RWPE2 (cell line): Measurements from ENCODE around the gene CCDC116.
A peak's percentile ranks its signal among the peaks of the same experiment; 100 is the strongest.

Experiments used
- ATAC-seq: fragments of 200-7000 bp; cut with Tn5 transposase; 3 replicates; pipeline ENCODE4 v1.9.1; 2021; ENCODE audit warnings: low read depth
- DNase-seq: peaks from one replicate; pipeline ENCODE4 v3.0.0-alpha.2; 2020; ENCODE audit warnings: low spot score
- H3K27ac ChIP-seq: fragments of 450-650 bp; 2 replicates; pipeline ENCODE4 v1.5.1; 2017; ENCODE audit warnings: mild to moderate bottlenecking; ENCODE audit not compliant: poor library complexity, severe bottlenecking
- H3K27me3 ChIP-seq: fragments of 250-450 bp; sonication (Bioruptor Pico); 2 replicates; pipeline ENCODE4 v1.5.1; 2021; ENCODE audit warnings: mild to moderate bottlenecking, moderate library complexity; ENCODE audit not compliant: insufficient read depth, poor library complexity, severe bottlenecking
- H3K36me3 ChIP-seq: fragments of 250-450 bp; sonication (Bioruptor Pico); 2 replicates; pipeline ENCODE4 v1.5.1; 2020; ENCODE audit warnings: low read depth, mild to moderate bottlenecking, moderate library complexity
- H3K4me1 ChIP-seq: fragments of 250-450 bp; sonication (Bioruptor Pico); 2 replicates; pipeline ENCODE4 v1.5.1; 2021; ENCODE audit warnings: mild to moderate bottlenecking, moderate library complexity; ENCODE audit not compliant: insufficient read depth, poor library complexity, severe bottlenecking
- H3K4me3 ChIP-seq: fragments of 250-450 bp; sonication (Bioruptor Pico); 2 replicates; pipeline ENCODE4 v1.5.1; 2021; ENCODE audit warnings: mild to moderate bottlenecking, moderate library complexity; ENCODE audit not compliant: severe bottlenecking
- H3K9me3 ChIP-seq: fragments of 250-450 bp; sonication (Bioruptor Pico); 2 replicates; pipeline ENCODE4 v1.5.1; 2021; ENCODE audit warnings: mild to moderate bottlenecking, moderate library complexity; ENCODE audit not compliant: severe bottlenecking
- TF ChIP-seq, protein P1 (sequence below): fragments of 450-650 bp; IDR thresholded peaks from one replicate; pipeline ENCODE4 v1.5.1; 2017; ENCODE audit warnings: mild to moderate bottlenecking, moderate library complexity; ENCODE audit not compliant: poor library complexity, severe bottlenecking

Gene CCDC116

DNA sequence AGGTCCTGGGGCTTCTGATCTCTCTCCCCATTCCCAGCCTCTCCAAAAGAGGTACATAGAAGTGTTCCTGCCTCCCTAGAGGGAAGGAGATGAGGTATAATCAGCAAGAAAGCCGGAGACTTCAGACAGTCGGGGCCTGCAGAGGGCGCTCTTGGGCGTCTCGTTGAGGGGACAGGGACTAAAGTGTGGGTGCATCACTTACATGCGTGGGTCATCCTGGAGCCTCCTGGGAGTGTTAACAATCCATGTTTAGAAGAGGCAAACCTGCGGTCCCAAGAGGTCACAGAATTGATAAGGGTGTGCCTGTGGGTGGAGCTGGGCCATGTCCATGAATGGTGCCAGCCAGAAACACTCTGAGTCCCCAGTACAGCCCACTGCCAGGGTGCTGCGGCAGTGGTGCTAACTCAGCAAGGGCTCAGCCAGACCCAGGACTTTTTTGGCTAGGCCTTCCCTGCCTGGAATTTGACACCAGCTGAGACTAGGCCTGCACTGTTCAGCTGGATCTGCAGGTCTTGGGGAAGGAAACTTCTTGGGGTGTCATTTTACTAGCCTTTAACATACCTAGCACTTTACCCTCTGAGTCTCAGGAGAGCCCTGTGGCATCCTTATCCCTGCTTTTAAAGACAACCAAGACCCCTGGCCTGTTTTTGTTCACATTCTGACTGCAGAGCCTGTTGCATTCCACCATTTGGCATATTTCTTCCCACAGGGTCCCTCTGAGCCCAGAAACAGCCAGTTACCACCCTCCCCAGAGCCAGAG lies 8.3 kb upstream of the CCDC116 start:
- Histone ChIP-seq H3K9me3 (peaks cover 5% of the 10 kb centered on the region), H3K27ac (peak overlapping the region; percentile 0), H3K4me3 (no peak overlapping the region), H3K4me1 (no peaks in the 10 kb centered on the region), H3K27me3 (no peaks in the 10 kb centered on the region), H3K36me3 (peaks cover 35% of the 10 kb centered on the region)
- DNase-seq (no peak), ATAC-seq (peak; percentile 22; the same call in 2 of the 3 replicates)
- TF ChIP-seq, protein P1, sequence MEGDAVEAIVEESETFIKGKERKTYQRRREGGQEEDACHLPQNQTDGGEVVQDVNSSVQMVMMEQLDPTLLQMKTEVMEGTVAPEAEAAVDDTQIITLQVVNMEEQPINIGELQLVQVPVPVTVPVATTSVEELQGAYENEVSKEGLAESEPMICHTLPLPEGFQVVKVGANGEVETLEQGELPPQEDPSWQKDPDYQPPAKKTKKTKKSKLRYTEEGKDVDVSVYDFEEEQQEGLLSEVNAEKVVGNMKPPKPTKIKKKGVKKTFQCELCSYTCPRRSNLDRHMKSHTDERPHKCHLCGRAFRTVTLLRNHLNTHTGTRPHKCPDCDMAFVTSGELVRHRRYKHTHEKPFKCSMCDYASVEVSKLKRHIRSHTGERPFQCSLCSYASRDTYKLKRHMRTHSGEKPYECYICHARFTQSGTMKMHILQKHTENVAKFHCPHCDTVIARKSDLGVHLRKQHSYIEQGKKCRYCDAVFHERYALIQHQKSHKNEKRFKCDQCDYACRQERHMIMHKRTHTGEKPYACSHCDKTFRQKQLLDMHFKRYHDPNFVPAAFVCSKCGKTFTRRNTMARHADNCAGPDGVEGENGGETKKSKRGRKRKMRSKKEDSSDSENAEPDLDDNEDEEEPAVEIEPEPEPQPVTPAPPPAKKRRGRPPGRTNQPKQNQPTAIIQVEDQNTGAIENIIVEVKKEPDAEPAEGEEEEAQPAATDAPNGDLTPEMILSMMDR = peak; percentile 47

DNA sequence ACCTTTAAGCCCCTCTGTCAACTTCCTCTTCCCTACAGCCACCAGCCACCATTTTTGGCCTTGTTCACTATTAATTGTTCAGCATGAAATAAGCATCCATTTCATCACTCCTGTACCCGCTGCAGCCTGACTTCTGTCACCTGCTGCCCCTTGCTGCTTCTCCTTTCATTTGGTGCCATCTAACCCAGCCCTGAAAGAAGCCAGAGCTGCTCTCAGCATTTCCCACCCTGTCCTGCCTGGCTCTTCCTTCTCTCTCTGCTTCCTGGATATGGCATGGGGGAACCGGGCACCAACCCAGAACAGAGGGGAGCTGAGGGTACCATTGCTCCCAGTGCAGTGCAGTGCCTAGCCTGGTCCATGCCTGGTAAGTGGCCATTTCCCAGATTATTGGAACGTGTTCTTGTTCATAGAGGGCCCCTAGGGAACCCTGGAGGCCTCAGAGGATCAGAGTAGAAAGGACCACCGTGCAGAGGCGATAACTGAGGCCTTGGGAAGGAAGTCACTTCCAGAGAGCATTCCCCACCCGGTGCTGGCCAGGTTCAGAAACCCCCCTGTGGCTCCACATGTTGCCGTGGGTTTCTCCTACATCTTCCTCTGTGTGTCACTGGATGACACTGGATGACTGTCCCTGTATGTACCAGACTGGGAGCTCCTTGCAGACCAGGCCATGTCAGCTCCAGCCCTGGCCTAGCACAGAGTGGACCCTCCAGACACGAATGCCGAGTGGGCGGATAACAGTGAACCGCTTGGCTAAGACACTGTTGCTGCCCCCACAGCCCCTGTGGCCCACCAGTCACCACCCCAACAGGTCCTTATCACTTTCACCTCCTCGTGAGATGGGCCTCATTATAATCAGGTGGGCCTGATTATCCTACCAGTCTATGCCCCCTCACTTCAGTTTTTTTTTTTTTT lies 7.4 kb upstream of the CCDC116 start:
- H3K36me3 ChIP-seq = peaks cover 35% of the 10 kb centered on the region

DNA sequence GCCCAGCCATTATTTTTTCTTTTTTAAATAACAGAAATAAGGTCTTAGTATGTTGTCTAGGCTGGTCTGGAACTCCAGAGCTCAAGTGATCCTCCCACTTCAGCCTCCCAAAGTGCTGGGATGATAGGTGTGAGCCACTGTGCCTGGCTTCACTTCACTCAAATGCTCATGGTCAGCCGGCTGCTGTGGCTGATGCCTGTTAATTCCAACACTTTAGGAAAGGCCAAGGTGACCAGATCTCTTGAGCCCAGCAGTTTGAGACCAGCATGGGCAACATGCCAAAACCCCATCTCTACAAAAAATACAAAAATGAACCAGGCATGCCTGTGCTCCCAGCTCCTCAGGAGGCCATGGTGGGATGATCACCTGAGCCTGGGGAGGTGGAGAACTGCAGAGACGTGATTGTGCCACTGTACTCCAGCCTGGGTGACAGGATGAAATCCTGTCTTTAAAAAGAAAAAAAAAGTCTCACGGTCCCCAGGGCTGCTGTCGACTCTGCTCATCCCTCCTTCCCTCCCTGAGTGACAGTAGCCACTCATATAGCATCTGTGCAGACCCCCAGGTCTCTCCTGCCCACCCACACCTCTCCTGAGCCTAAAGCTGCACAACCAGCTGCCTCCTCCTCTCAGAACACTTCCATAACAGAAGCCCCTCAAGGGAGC lies 6.4 kb upstream of the CCDC116 start:
- no peak for DNase-seq
- Histone ChIP-seq H3K4me1 (no peaks in the 10 kb centered on the region), H3K27ac (no peak overlapping the region), H3K36me3 (peaks cover 31% of the 10 kb centered on the region), H3K4me3 (no peak overlapping the region), H3K27me3 (no peaks in the 10 kb centered on the region), H3K9me3 (peaks cover 3% of the 10 kb centered on the region)
- TF ChIP-seq, protein P1 = no peak
- no peak for ATAC-seq

More for the DNA sequence above, 7.4 kb upstream of the CCDC116 start:
- TF ChIP-seq, protein P1 = no peak
- Histone ChIP-seq H3K27ac (peak overlapping the region; percentile 0), H3K4me3 (no peak overlapping the region), H3K4me1 (no peaks in the 10 kb centered on the region), H3K9me3 (peaks cover 3% of the 10 kb centered on the region), H3K27me3 (no peaks in the 10 kb centered on the region)
- no peak for ATAC-seq
- no peak for DNase-seq

DNA sequence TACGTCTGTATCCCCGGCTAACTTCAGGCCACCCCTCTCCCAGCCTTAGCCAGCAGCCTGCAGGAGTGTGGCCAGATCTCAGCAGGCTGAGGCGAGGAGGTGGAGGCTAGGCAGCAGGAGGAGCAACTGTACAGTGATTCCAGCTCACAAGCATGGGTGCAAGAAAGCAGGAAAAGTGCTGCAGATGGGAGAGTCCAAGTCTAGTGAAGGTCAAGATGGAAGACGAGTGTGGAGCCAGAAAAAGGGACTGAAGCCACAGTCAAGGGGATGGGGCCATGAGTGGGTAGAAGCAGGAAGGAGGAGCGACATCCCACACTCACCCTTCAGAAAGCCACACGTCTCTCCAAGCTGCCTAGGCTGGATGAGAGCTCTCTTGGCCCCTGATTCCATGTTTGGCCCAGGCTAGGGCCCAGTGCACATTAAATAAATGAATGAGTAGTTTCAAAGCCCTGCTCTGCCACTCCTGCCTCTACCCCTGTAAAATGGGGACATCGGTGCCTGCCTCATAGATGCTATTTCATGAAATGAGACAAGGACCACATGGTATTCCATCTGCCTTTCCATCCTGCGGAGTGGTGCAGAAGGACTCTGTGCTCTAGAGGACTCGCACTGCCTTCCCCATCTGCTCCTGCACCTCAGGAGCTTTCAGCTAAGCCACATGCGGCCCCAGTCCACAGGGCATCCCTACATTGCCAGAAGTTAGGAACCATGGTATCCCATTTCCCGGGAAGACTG lies 5.7 kb upstream of the CCDC116 start:
- DNase-seq = no peak
- no peak overlapping the region for H3K27ac ChIP-seq
- H3K36me3 ChIP-seq = peaks cover 28% of the 10 kb centered on the region
- no peak for ATAC-seq
- H3K9me3 ChIP-seq = peaks cover 3% of the 10 kb centered on the region
- TF ChIP-seq, protein P1 = no peak
- H3K27me3 ChIP-seq = no peaks in the 10 kb centered on the region
- H3K4me1 ChIP-seq = no peaks in the 10 kb centered on the region
- H3K4me3 ChIP-seq = no peak overlapping the region
